ENCODE measurements around the gene BMP7.
A peak's percentile ranks its signal among the peaks of the same experiment; 100 is the strongest.

Gene BMP7

GRCh38 chr20:57188056-57188455, 78.4 kb downstream of the BMP7 start:
- no peak overlapping the region for H3K23ac ChIP-seq (ENCODE audit: low read length)
- no peak overlapping the region for H3K9ac ChIP-seq (ENCODE audit: low read length)
- no peak overlapping the region for H2BK120ac ChIP-seq (ENCODE audit: insufficient read depth, low read length, poor library complexity)
- H4K8ac ChIP-seq (ENCODE audit: low read depth, low read length), result no peak overlapping the region
- no peak overlapping the region for H2BK5ac ChIP-seq (ENCODE audit: low read depth, low read length, poor library complexity)
- H4K91ac ChIP-seq (ENCODE audit: low read depth, low read length), result no peak overlapping the region
- H3K4me1 ChIP-seq (ENCODE audit: control insufficient read depth in 1 of 2, insufficient read depth in 2 of 2, low read length in 2 of 2), result no peaks in the 10 kb centered on the region
- H3K4me2 ChIP-seq (ENCODE audit: low read length), result no peak overlapping the region
- no peak for DNase-seq
- no peak overlapping the region for H3K4me3 ChIP-seq (ENCODE audit: low read depth, low read length)
- no peak overlapping the region for H3K4ac ChIP-seq (ENCODE audit: low read depth, low read length)
- H3K27ac ChIP-seq (ENCODE audit: low read depth, low read length), result no peak overlapping the region
- no peak overlapping the region for H4K12ac ChIP-seq (ENCODE audit: low read depth, low read length)
- no peak overlapping the region for H2BK12ac ChIP-seq (ENCODE audit: low read length)
- WGBS (ENCODE audit: extremely low coverage, insufficient coverage, insufficient read length), result no CpG with 5 or more reads among the region's 9 CpGs
- no peaks in the 10 kb centered on the region for H3K79me2 ChIP-seq (ENCODE audit: control insufficient read depth, insufficient read depth, low read length, poor library complexity)
- no peak overlapping the region for H3K14ac ChIP-seq (ENCODE audit: low read length)
- H3K36me3 ChIP-seq (ENCODE audit: control insufficient read depth in 1 of 2, insufficient read depth in 2 of 2, low read length in 2 of 2), result no peaks in the 10 kb centered on the region
- no peaks in the 10 kb centered on the region for H3K27me3 ChIP-seq (ENCODE audit: insufficient read depth, low read length)
- no peaks in the 10 kb centered on the region for H3K79me1 ChIP-seq (ENCODE audit: low read length)
- no peak overlapping the region for H2AFZ ChIP-seq (ENCODE audit: insufficient read depth, low read length, poor library complexity)
- H2AK5ac ChIP-seq (ENCODE audit: low read length), result no peak overlapping the region
- H3K9me3 ChIP-seq (ENCODE audit: insufficient read depth, low read depth, low read length), result peaks cover under 1% of the 10 kb centered on the region
- H3K18ac ChIP-seq (ENCODE audit: low read length), result no peak overlapping the region

GRCh38 chr20:57187068-57187634, 79.3 kb downstream of the BMP7 start:
- Histone ChIP-seq H3K14ac (ENCODE audit: low read length) (no peak overlapping the region), H3K4me2 (ENCODE audit: low read length) (peak overlapping the region; percentile 14), H2BK12ac (ENCODE audit: low read length) (no peak overlapping the region), H2AK5ac (ENCODE audit: low read length) (no peak overlapping the region), H3K79me2 (ENCODE audit: control insufficient read depth, insufficient read depth, low read length, poor library complexity) (no peaks in the 10 kb centered on the region), H3K4me1 (ENCODE audit: control insufficient read depth in 1 of 2, insufficient read depth in 2 of 2, low read length in 2 of 2) (no peaks in the 10 kb centered on the region), H3K27me3 (ENCODE audit: insufficient read depth, low read length) (no peaks in the 10 kb centered on the region), H3K9me3 (ENCODE audit: insufficient read depth, low read depth, low read length) (no peaks in the 10 kb centered on the region), H4K91ac (ENCODE audit: low read depth, low read length) (no peak overlapping the region), H2BK120ac (ENCODE audit: insufficient read depth, low read length, poor library complexity) (no peak overlapping the region), H3K4me3 (ENCODE audit: low read depth, low read length) (no peak overlapping the region), H3K4ac (ENCODE audit: low read depth, low read length) (no peak overlapping the region), H2AFZ (ENCODE audit: insufficient read depth, low read length, poor library complexity) (no peak overlapping the region), H2BK5ac (ENCODE audit: low read depth, low read length, poor library complexity) (no peak overlapping the region), H4K12ac (ENCODE audit: low read depth, low read length) (no peak overlapping the region), H4K8ac (ENCODE audit: low read depth, low read length) (no peak overlapping the region), H3K23ac (ENCODE audit: low read length) (peak overlapping the region; percentile 17), H3K18ac (ENCODE audit: low read length) (no peak overlapping the region), H3K79me1 (ENCODE audit: low read length) (no peaks in the 10 kb centered on the region), H3K9ac (ENCODE audit: low read length) (no peak overlapping the region), H3K27ac (ENCODE audit: low read depth, low read length) (no peak overlapping the region), H3K36me3 (ENCODE audit: control insufficient read depth in 1 of 2, insufficient read depth in 2 of 2, low read length in 2 of 2) (no peaks in the 10 kb centered on the region)
- no peak for DNase-seq
- WGBS (ENCODE audit: extremely low coverage, insufficient coverage, insufficient read length), result no CpG with 5 or more reads among the region's 4 CpGs

- Histone ChIP-seq H2BK12ac (ENCODE audit: low read length) (no peak overlapping the region), H2AK5ac (ENCODE audit: low read length) (no peak overlapping the region), H4K12ac (ENCODE audit: low read depth, low read length) (no peak overlapping the region), H4K91ac (ENCODE audit: low read depth, low read length) (no peak overlapping the region), H3K14ac (ENCODE audit: low read length) (no peak overlapping the region), H3K9ac (ENCODE audit: low read length) (no peak overlapping the region), H3K23ac (ENCODE audit: low read length) (no peak overlapping the region), H3K4me1 (ENCODE audit: control insufficient read depth in 1 of 2, insufficient read depth in 2 of 2, low read length in 2 of 2) (no peaks in the 10 kb centered on the region), H3K27ac (ENCODE audit: low read depth, low read length) (no peak overlapping the region), H3K79me1 (ENCODE audit: low read length) (no peaks in the 10 kb centered on the region), H3K4me2 (ENCODE audit: low read length) (no peak overlapping the region), H2BK5ac (ENCODE audit: low read depth, low read length, poor library complexity) (no peak overlapping the region), H3K4ac (ENCODE audit: low read depth, low read length) (no peak overlapping the region), H3K9me3 (ENCODE audit: insufficient read depth, low read depth, low read length) (no peaks in the 10 kb centered on the region), H4K8ac (ENCODE audit: low read depth, low read length) (no peak overlapping the region), H3K79me2 (ENCODE audit: control insufficient read depth, insufficient read depth, low read length, poor library complexity) (no peaks in the 10 kb centered on the region), H2BK120ac (ENCODE audit: insufficient read depth, low read length, poor library complexity) (no peak overlapping the region), H3K18ac (ENCODE audit: low read length) (no peak overlapping the region), H3K27me3 (ENCODE audit: insufficient read depth, low read length) (no peaks in the 10 kb centered on the region), H2AFZ (ENCODE audit: insufficient read depth, low read length, poor library complexity) (no peak overlapping the region), H3K4me3 (ENCODE audit: low read depth, low read length) (no peak overlapping the region), H3K36me3 (ENCODE audit: control insufficient read depth in 1 of 2, insufficient read depth in 2 of 2, low read length in 2 of 2) (no peaks in the 10 kb centered on the region)
- no CpG with 5 or more reads among the region's 8 CpGs for WGBS (ENCODE audit: extremely low coverage, insufficient coverage, insufficient read length)
- no peak for DNase-seq
These were observed 80.2 kb downstream of the BMP7 start for GRCh38 chr20:57186192-57186591.

GRCh38 chr20:57185188-57185743, 81.2 kb downstream of the BMP7 start:
- no peak overlapping the region for H3K27ac ChIP-seq (ENCODE audit: low read depth, low read length)
- H4K12ac ChIP-seq (ENCODE audit: low read depth, low read length), result no peak overlapping the region
- H3K14ac ChIP-seq (ENCODE audit: low read length), result no peak overlapping the region
- no peak overlapping the region for H3K4me2 ChIP-seq (ENCODE audit: low read length)
- H3K79me1 ChIP-seq (ENCODE audit: low read length), result no peaks in the 10 kb centered on the region
- no peak overlapping the region for H3K23ac ChIP-seq (ENCODE audit: low read length)
- no peak overlapping the region for H3K4ac ChIP-seq (ENCODE audit: low read depth, low read length)
- no peak overlapping the region for H2BK12ac ChIP-seq (ENCODE audit: low read length)
- no peak overlapping the region for H2AFZ ChIP-seq (ENCODE audit: insufficient read depth, low read length, poor library complexity)
- H2AK5ac ChIP-seq (ENCODE audit: low read length), result no peak overlapping the region
- no peak overlapping the region for H2BK120ac ChIP-seq (ENCODE audit: insufficient read depth, low read length, poor library complexity)
- H3K36me3 ChIP-seq (ENCODE audit: control insufficient read depth in 1 of 2, insufficient read depth in 2 of 2, low read length in 2 of 2), result no peaks in the 10 kb centered on the region
- H3K79me2 ChIP-seq (ENCODE audit: control insufficient read depth, insufficient read depth, low read length, poor library complexity), result no peaks in the 10 kb centered on the region
- H4K91ac ChIP-seq (ENCODE audit: low read depth, low read length), result no peak overlapping the region
- no peaks in the 10 kb centered on the region for H3K4me1 ChIP-seq (ENCODE audit: control insufficient read depth in 1 of 2, insufficient read depth in 2 of 2, low read length in 2 of 2)
- no peak overlapping the region for H3K18ac ChIP-seq (ENCODE audit: low read length)
- no peak overlapping the region for H3K9ac ChIP-seq (ENCODE audit: low read length)
- no peak overlapping the region for H4K8ac ChIP-seq (ENCODE audit: low read depth, low read length)
- H3K4me3 ChIP-seq (ENCODE audit: low read depth, low read length), result no peak overlapping the region
- no peak for DNase-seq
- no peaks in the 10 kb centered on the region for H3K9me3 ChIP-seq (ENCODE audit: insufficient read depth, low read depth, low read length)
- no CpG with 5 or more reads among the region's 3 CpGs for WGBS (ENCODE audit: extremely low coverage, insufficient coverage, insufficient read length)
- no peak overlapping the region for H2BK5ac ChIP-seq (ENCODE audit: low read depth, low read length, poor library complexity)
- H3K27me3 ChIP-seq (ENCODE audit: insufficient read depth, low read length), result no peaks in the 10 kb centered on the region
